22Rv1 (cell line): ENCODE data around the gene SOS1.

Experiments used
- CTCF ChIP-seq: fragments of 450-650 bp; IDR thresholded peaks from 2 replicates; pipeline ENCODE4 v1.5.1; 2017; ENCODE audit warnings: mild to moderate bottlenecking
- ZFX ChIP-seq: fragments of 450-650 bp; IDR thresholded peaks from 2 replicates; pipeline ENCODE4 v1.6.1; 2017; ENCODE audit warnings: antibody characterized with exemption, borderline replicate concordance

GRCh38 chr2:38978296-38978903 lies 142.5 kb downstream of the SOS1 start:
- no peak for TF ChIP-seq CTCF
- TF ChIP-seq ZFX = no peak
